Upper lobe of left lung (tissue), 6 donors: ENCODE data around the gene CDH18. TPM values are rescaled to one million over a fixed set of nuclear protein-coding genes. Genes with fewer than 3 reads are reported as not detected.

Experiments used
- ATAC-seq, 2 donors: fragments of 200-7000 bp; cut with Tn5 transposase; one replicate each; pipeline ENCODE4 v1.9.1; 2022; ENCODE audit warnings: mild to moderate bottlenecking in 2 of 2, moderate library complexity in 2 of 2; ENCODE audit not compliant: low FRiP score in 2 of 2
- DNase-seq, 2 donors: peaks; one replicate each; pipeline ENCODE4 v3.0.0-alpha.2; 2019 to 2020
- H3K27ac ChIP-seq, 4 donors: fragments of 200-600 bp; sonication (generic); one replicate each; pipeline ENCODE4 v1.5.1; 2016 to 2019
- H3K27me3 ChIP-seq, 4 donors: fragments of 200-600 bp; sonication (generic); one replicate each; pipeline ENCODE4 v1.5.1; 2017 to 2019
- H3K36me3 ChIP-seq, 4 donors: fragments of 200-600 bp; sonication (generic); one replicate each; pipeline ENCODE4 v1.5.1; 2016 to 2019
- H3K4me1 ChIP-seq, 4 donors: fragments of 200-600 bp; sonication (generic); one replicate each; pipeline ENCODE4 v1.5.1; 2018 to 2019
- H3K4me3 ChIP-seq, 4 donors: fragments of 200-600 bp; sonication (generic); one replicate each; pipeline ENCODE4 v1.5.1; 2017 to 2019; ENCODE audit warnings: mild to moderate bottlenecking in 2 of 4, moderate library complexity in 1 of 4
- H3K9me3 ChIP-seq, 4 donors: fragments of 200-600 bp; sonication (generic); one replicate each; pipeline ENCODE4 v1.5.1; 2018 to 2019
- CTCF ChIP-seq, 6 experiments: fragments of 450-650 bp in 4 of 6; fragments of 200-600 bp in 2 of 6; sonication (generic) in 2 of 6; IDR thresholded peaks; one replicate each; pipeline ENCODE4 v1.5.1; 2016 to 2019; ENCODE audit warnings: antibody characterized with exemption in 6 of 6
- EP300 ChIP-seq, 4 donors: sonication (generic); formaldehyde crosslinking; IDR thresholded peaks; one replicate each; pipeline ENCODE4 v1.5.1; 2017; ENCODE audit warnings: antibody characterized with exemption in 4 of 4, control low read depth in 2 of 4
- POLR2A ChIP-seq, 4 donors: fragments of 450-650 bp; IDR thresholded peaks; one replicate each; pipeline ENCODE4 v1.5.1; 2016 to 2017; ENCODE audit warnings: antibody characterized with exemption in 4 of 4, mild to moderate bottlenecking in 2 of 4
- POLR2AphosphoS5 ChIP-seq, 2 donors: sonication (generic); formaldehyde crosslinking; IDR thresholded peaks; one replicate each; pipeline ENCODE4 v1.5.1; 2017; ENCODE audit warnings: antibody characterized with exemption in 2 of 2
- WGBS, 2 donors: methylation state at CpG; one replicate each; pipeline ENCODE4 v1.1.5; 2017 to 2018; 5-methylcytosine and 5-hydroxymethylcytosine counted together
- total RNA-seq, 6 donors: library from RNA; depleted of rRNA in 4 of 6; stranded (reverse); fragments of >200 nt in 4 of 6; gene quantifications; one replicate each; pipeline versions ENCODE4 v1.1.0 to v1.2.1, GENCODE V29; 2016 to 2021
- donor health status: DM: no; HTN: no; CAD: no; lungs with moderate emphysema.
- donor health status: DM: no; HTN: yes; CAD: no; lungs with severe emphysema.

CDH18 gene
- total RNA-seq, 6 donors from 2014 or later, result not detected

- Histone ChIP-seq H3K27ac (no peak overlapping the region), H3K9me3 (peaks cover 0 to 6% (median 3%) of the 10 kb centered on the region in 4 donors), H3K4me1 (no peaks in the 10 kb centered on the region), H3K27me3 (no peaks in the 10 kb centered on the region), H3K36me3 (no peaks in the 10 kb centered on the region), H3K4me3 (no peak overlapping the region)
- no peak for DNase-seq
- no peak for ATAC-seq
- 50 to 52% methylated on average over 1 of the region's 1 CpG for WGBS, 2 donors
- TF ChIP-seq EP300 (IDR thresholded peaks at IDR 0.05), result no peak
- no peak for TF ChIP-seq POLR2AphosphoS5 (IDR thresholded peaks at IDR 0.05)
- no peak for TF ChIP-seq CTCF (IDR thresholded peaks at IDR 0.05)
- TF ChIP-seq POLR2A (IDR thresholded peaks at IDR 0.05), result no peak
These were observed 253.2 kb downstream of the CDH18 start for GRCh38 chr5:19734776-19735175.

GRCh38 chr5:19733612-19734495 is 254.1 kb downstream of the CDH18 start:
- WGBS, 2 donors, result 75 to 79% methylated on average over 6 of the region's 6 CpGs
- ATAC-seq (no peak), DNase-seq (no peak)
- H3K9me3 ChIP-seq, result peaks cover 0 to 6% (median 3%) of the 10 kb centered on the region in 4 donors
- no peaks in the 10 kb centered on the region for H3K27me3 ChIP-seq
- H3K4me1 ChIP-seq, result no peaks in the 10 kb centered on the region
- no peaks in the 10 kb centered on the region for H3K36me3 ChIP-seq
- TF ChIP-seq POLR2A (IDR thresholded peaks at IDR 0.05) (no peak), POLR2AphosphoS5 (IDR thresholded peaks at IDR 0.05) (no peak), CTCF (IDR thresholded peaks at IDR 0.05) (no peak), EP300 (IDR thresholded peaks at IDR 0.05) (no peak)
- H3K27ac ChIP-seq, result no peak overlapping the region
- H3K4me3 ChIP-seq, result no peak overlapping the region

- 47 to 64% methylated on average over 3 of the region's 3 CpGs for whole genome bisulfite sequencing, 2 donors
- Histone ChIP-seq H3K36me3 (no peaks in the 10 kb centered on the region), H3K9me3 (peaks cover 0 to 3% (median 1%) of the 10 kb centered on the region in 4 donors), H3K27me3 (no peaks in the 10 kb centered on the region), H3K27ac (no peak overlapping the region), H3K4me3 (no peak overlapping the region), H3K4me1 (no peaks in the 10 kb centered on the region)
- TF ChIP-seq EP300 (IDR thresholded peaks at IDR 0.05) (no peak), POLR2A (IDR thresholded peaks at IDR 0.05) (no peak), POLR2AphosphoS5 (IDR thresholded peaks at IDR 0.05) (no peak), CTCF (IDR thresholded peaks at IDR 0.05) (no peak)
- no peak for DNase-seq
- no peak for ATAC-seq
These were observed 259.4 kb downstream of the CDH18 start for GRCh38 chr5:19728571-19728970.

GRCh38 chr5:19719109-19719508 is 268.9 kb downstream of the CDH18 start:
- no peak overlapping the region for H3K4me3 ChIP-seq
- no peaks in the 10 kb centered on the region for H3K4me1 ChIP-seq
- no peak for TF ChIP-seq POLR2AphosphoS5 (IDR thresholded peaks at IDR 0.05)
- no peak for TF ChIP-seq CTCF (IDR thresholded peaks at IDR 0.05)
- no peak for TF ChIP-seq EP300 (IDR thresholded peaks at IDR 0.05)
- TF ChIP-seq POLR2A (IDR thresholded peaks at IDR 0.05), result no peak
- H3K9me3 ChIP-seq, result no peaks in the 10 kb centered on the region
- ATAC-seq, result no peak
- no peaks in the 10 kb centered on the region for H3K27me3 ChIP-seq
- 59 to 60% methylated on average over 3 of the region's 3 CpGs for WGBS, 2 donors
- no peaks in the 10 kb centered on the region for H3K36me3 ChIP-seq
- no peak for DNase-seq
- H3K27ac ChIP-seq, result no peak overlapping the region

GRCh38 chr5:19713740-19714139 is 274.3 kb downstream of the CDH18 start:
- Histone ChIP-seq H3K9me3 (no peaks in the 10 kb centered on the region), H3K36me3 (no peaks in the 10 kb centered on the region), H3K4me3 (no peak overlapping the region), H3K27ac (no peak overlapping the region), H3K27me3 (no peaks in the 10 kb centered on the region), H3K4me1 (no peaks in the 10 kb centered on the region)
- TF ChIP-seq CTCF (IDR thresholded peaks at IDR 0.05) (no peak), EP300 (IDR thresholded peaks at IDR 0.05) (no peak), POLR2AphosphoS5 (IDR thresholded peaks at IDR 0.05) (no peak), POLR2A (IDR thresholded peaks at IDR 0.05) (no peak)
- 91 to 95% methylated on average over 1 of the region's 1 CpG for WGBS, 2 donors
- DNase-seq (no peak), ATAC-seq (no peak)
